Loucy (cell line): ENCODE measurements around the gene VPS13A.

Source experiments
- H2AFZ ChIP-seq: fragments of 200-600 bp; sonication (generic); 2 replicates; pipeline ENCODE4 v1.6.0; 2016; ENCODE audit warnings: antibody characterized with exemption, mild to moderate bottlenecking, low read length, moderate library complexity
- H3F3A ChIP-seq: fragments of 200-600 bp; 2 replicates; pipeline ENCODE4 v1.6.0; 2016; ENCODE audit warnings: antibody characterized with exemption, low read depth, mild to moderate bottlenecking
- H3K27me3 ChIP-seq: fragments of 200-600 bp; sonication (generic); 2 replicates; pipeline ENCODE4 v1.6.1; 2014; ENCODE audit warnings: low read length, mild to moderate bottlenecking; ENCODE audit not compliant: insufficient read depth, poor library complexity, severe bottlenecking
- H3K36me3 ChIP-seq: fragments of 200-600 bp; sonication (generic); 2 replicates; pipeline ENCODE4 v1.6.1; 2016; ENCODE audit warnings: low read length; ENCODE audit not compliant: insufficient read depth
- H3K4me1 ChIP-seq: fragments of 200-600 bp; sonication (generic); 2 replicates; pipeline ENCODE4 v1.5.1; 2014; ENCODE audit warnings: low read length, mild to moderate bottlenecking; ENCODE audit not compliant: insufficient read depth, poor library complexity, severe bottlenecking
- H3K4me2 ChIP-seq: fragments of 200-600 bp; sonication (generic); 2 replicates; pipeline ENCODE4 v1.6.0; 2014; ENCODE audit warnings: antibody characterized with exemption, low read length, low read depth, mild to moderate bottlenecking; ENCODE audit not compliant: poor library complexity, severe bottlenecking
- H3K4me3 ChIP-seq: fragments of 200-600 bp; sonication (generic); 2 replicates; pipeline ENCODE4 v1.5.1; 2014; ENCODE audit warnings: low read length, mild to moderate bottlenecking, mixed read lengths; ENCODE audit not compliant: poor library complexity, severe bottlenecking
- H3K79me2 ChIP-seq: fragments of 200-600 bp; sonication (generic); 2 replicates; pipeline ENCODE4 v1.6.1; 2014; ENCODE audit warnings: low read length; ENCODE audit not compliant: insufficient read depth
- H3K9ac ChIP-seq: fragments of 200-600 bp; sonication (generic); 2 replicates; pipeline ENCODE4 v1.6.0; 2014; ENCODE audit warnings: mild to moderate bottlenecking, low read depth, low read length, moderate library complexity; ENCODE audit not compliant: poor library complexity, severe bottlenecking
- H3K9me2 ChIP-seq: fragments of 200-600 bp; sonication (generic); replicated peaks from 2 replicates; pipeline ENCODE4 v1.6.1; 2016; ENCODE audit warnings: low read depth, low read length, mixed read lengths
- H3K9me3 ChIP-seq: fragments of 200-600 bp; sonication (generic); 2 replicates; pipeline ENCODE4 v1.6.1; 2014; ENCODE audit warnings: mild to moderate bottlenecking, antibody characterized with exemption, low read length, low read depth; ENCODE audit not compliant: insufficient read depth
- H4K20me1 ChIP-seq: fragments of 200-600 bp; sonication (generic); 2 replicates; pipeline ENCODE4 v1.6.0; 2014; ENCODE audit warnings: antibody characterized with exemption, low read length, mild to moderate bottlenecking; ENCODE audit not compliant: insufficient read depth, poor library complexity, severe bottlenecking
- EZH2phosphoT487 ChIP-seq: fragments of 200-600 bp; IDR thresholded peaks from 2 replicates; pipeline ENCODE4 v1.6.1; 2018; ENCODE audit warnings: antibody characterized with exemption, mild to moderate bottlenecking, moderate library complexity, borderline replicate concordance
- TF ChIP-seq, protein P1 (sequence below): fragments of 200-600 bp; sonication (generic); conservative IDR thresholded peaks from 2 replicates; pipeline ENCODE4 v1.5.1; 2014; ENCODE audit warnings: mild to moderate bottlenecking, antibody characterized with exemption, low read length

VPS13A gene

DNA sequence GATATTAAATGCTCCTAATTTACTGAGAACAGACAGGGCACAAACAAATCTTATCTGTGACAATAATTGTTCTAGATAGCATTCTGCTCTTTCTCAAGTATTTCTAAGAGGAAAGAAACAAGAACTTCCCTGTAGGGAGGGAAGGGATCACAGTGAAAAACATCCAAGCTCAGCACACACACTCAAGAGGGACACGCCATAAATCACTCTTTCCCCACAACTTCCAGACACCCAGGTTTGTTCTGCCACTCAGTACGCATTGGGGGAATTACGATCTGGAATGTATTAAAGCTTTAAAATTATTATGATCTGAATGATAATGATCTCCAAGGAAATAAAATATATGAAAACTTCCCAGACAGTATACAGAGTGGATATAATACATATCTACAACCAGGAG is 249.4 kb downstream of the VPS13A start:
- H3K79me2 ChIP-seq = no peaks in the 10 kb centered on the region
- H3K4me1 ChIP-seq = peaks cover 4% of the 10 kb centered on the region

DNA sequence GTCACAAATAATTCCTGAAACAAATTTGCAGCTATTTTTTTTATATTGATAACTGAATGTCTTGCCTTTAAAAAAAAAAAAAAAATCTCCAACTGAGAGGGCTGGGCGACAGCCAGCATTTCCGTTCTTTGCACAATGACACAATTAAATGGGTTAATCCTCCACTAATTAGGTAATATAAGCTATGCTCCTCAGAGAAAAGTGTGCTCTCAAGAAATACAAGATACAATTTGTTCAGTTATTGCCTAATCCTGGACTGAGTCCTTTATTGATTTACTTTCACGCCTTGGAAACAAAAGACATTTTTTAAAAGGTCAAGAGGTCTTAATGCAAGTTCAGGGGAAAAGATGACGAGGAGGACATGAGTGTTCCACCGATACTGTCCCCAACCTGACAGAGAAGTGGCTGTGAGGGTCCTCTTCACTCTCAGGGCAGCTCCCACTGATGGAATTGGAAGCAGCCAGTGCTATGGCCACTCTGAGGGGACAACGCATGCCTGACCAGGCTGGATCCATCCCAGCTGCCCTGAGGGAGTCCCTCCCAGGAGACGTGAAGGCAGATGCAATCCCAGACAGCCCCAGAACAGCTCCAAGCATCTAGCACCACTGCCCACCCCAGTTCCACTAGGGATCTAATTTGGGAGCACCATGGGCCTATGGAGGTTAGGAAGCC is 250.1 kb downstream of the VPS13A start:
- H3K9ac ChIP-seq = no peak overlapping the region
- H3K36me3 ChIP-seq = no peaks in the 10 kb centered on the region
- no peaks in the 10 kb centered on the region for H3K79me2 ChIP-seq
- no peaks in the 10 kb centered on the region for H4K20me1 ChIP-seq
- H3K27me3 ChIP-seq = no peaks in the 10 kb centered on the region
- peaks cover 4% of the 10 kb centered on the region for H3K4me1 ChIP-seq
- H2AFZ ChIP-seq = no peak overlapping the region
- no peaks in the 10 kb centered on the region for H3K9me3 ChIP-seq
- no peak for TF ChIP-seq EZH2phosphoT487
- TF ChIP-seq, protein P1, sequence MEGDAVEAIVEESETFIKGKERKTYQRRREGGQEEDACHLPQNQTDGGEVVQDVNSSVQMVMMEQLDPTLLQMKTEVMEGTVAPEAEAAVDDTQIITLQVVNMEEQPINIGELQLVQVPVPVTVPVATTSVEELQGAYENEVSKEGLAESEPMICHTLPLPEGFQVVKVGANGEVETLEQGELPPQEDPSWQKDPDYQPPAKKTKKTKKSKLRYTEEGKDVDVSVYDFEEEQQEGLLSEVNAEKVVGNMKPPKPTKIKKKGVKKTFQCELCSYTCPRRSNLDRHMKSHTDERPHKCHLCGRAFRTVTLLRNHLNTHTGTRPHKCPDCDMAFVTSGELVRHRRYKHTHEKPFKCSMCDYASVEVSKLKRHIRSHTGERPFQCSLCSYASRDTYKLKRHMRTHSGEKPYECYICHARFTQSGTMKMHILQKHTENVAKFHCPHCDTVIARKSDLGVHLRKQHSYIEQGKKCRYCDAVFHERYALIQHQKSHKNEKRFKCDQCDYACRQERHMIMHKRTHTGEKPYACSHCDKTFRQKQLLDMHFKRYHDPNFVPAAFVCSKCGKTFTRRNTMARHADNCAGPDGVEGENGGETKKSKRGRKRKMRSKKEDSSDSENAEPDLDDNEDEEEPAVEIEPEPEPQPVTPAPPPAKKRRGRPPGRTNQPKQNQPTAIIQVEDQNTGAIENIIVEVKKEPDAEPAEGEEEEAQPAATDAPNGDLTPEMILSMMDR = no peak
- no peaks in the 10 kb centered on the region for H3K9me2 ChIP-seq
- H3K4me2 ChIP-seq = no peak overlapping the region
- H3K4me3 ChIP-seq = no peak overlapping the region
- H3F3A ChIP-seq = no peaks in the 10 kb centered on the region

More for the DNA sequence above, 249.4 kb downstream of the VPS13A start:
- H3K36me3 ChIP-seq = no peaks in the 10 kb centered on the region
- no peak overlapping the region for H2AFZ ChIP-seq
- no peak overlapping the region for H3K4me2 ChIP-seq
- no peaks in the 10 kb centered on the region for H3F3A ChIP-seq
- H3K27me3 ChIP-seq = no peaks in the 10 kb centered on the region
- no peaks in the 10 kb centered on the region for H3K9me2 ChIP-seq
- TF ChIP-seq EZH2phosphoT487 = no peak
- TF ChIP-seq, protein P1 = no peak
- no peaks in the 10 kb centered on the region for H4K20me1 ChIP-seq
- no peak overlapping the region for H3K9ac ChIP-seq
- H3K9me3 ChIP-seq = no peaks in the 10 kb centered on the region
- no peak overlapping the region for H3K4me3 ChIP-seq

GRCh38 chr9:77429928-77430327 is 252.6 kb downstream of the VPS13A start:
- TF ChIP-seq, protein P1 = no peak
- TF ChIP-seq EZH2phosphoT487 = no peak
- Histone ChIP-seq H3K9me2 (no peaks in the 10 kb centered on the region), H4K20me1 (no peaks in the 10 kb centered on the region), H3K4me2 (no peak overlapping the region), H3K9ac (no peak overlapping the region), H2AFZ (no peak overlapping the region), H3K9me3 (no peaks in the 10 kb centered on the region), H3K36me3 (no peaks in the 10 kb centered on the region), H3K4me3 (no peak overlapping the region), H3F3A (no peaks in the 10 kb centered on the region), H3K4me1 (peaks cover 4% of the 10 kb centered on the region), H3K27me3 (no peaks in the 10 kb centered on the region), H3K79me2 (no peaks in the 10 kb centered on the region)
